Measurements from ENCODE around the gene TPSD1.

TPSD1 gene

GRCh38 chr16:1301562-1301961, 45.7 kb downstream of the TPSD1 start:
- no peak for DNase-seq

GRCh38 chr16:1305823-1306222, 50.0 kb downstream of the TPSD1 start:
- no peak for DNase-seq

- no peak for DNase-seq
These were observed 50.5 kb downstream of the TPSD1 start for GRCh38 chr16:1306334-1306733.

- DNase-seq, result no peak
These were observed 52.4 kb downstream of the TPSD1 start for GRCh38 chr16:1308036-1308976.

Data from stimulated activated CD4-positive, alpha-beta T cell treated with anti-CD3 and anti-CD28 coated beads, Interleukin-2, amount 100 ng/mL, for 24 hours (primary cell).